H9 (cell line): ENCODE data around the gene MAGOH. TPM values are rescaled to one million over a fixed set of nuclear protein-coding genes. Genes with fewer than 3 reads are reported as not detected.

ENCODE experiments used
- DNase-seq: peaks from one replicate; pipeline ENCODE4 v3.0.0-alpha.2; 2017
- H2AFZ ChIP-seq: one replicate; pipeline ENCODE4 v1.6.1; 2013; ENCODE audit warnings: mild to moderate bottlenecking, low read length, control low read depth, moderate library complexity
- H2AK5ac ChIP-seq: 2 replicates; pipeline ENCODE4 v1.6.1; 2013; ENCODE audit warnings: low read length, control low read depth, mixed read lengths; ENCODE audit not compliant: insufficient read length
- H2BK120ac ChIP-seq: one replicate; pipeline ENCODE4 v1.6.1; 2013; ENCODE audit warnings: low read depth, mild to moderate bottlenecking, low read length, control low read depth, inconsistent platforms; ENCODE audit not compliant: poor library complexity, severe bottlenecking
- H2BK12ac ChIP-seq: 2 replicates; pipeline ENCODE4 v1.6.1; 2013; ENCODE audit warnings: low read length, control low read depth, mixed read lengths, low read depth; ENCODE audit not compliant: insufficient read length
- H2BK15ac ChIP-seq: 2 replicates; pipeline ENCODE4 v1.6.1; 2013; ENCODE audit warnings: low read depth, low read length, control low read depth
- H2BK20ac ChIP-seq: one replicate; pipeline ENCODE4 v1.6.1; 2013; ENCODE audit warnings: low read depth, mild to moderate bottlenecking, low read length, control low read depth, inconsistent platforms; ENCODE audit not compliant: poor library complexity, severe bottlenecking
- H2BK5ac ChIP-seq: 2 replicates; pipeline ENCODE4 v1.6.1; 2013; ENCODE audit warnings: low read length, control low read depth, mixed read lengths; ENCODE audit not compliant: insufficient read length
- H3K14ac ChIP-seq: 2 replicates; pipeline ENCODE4 v1.6.1; 2013; ENCODE audit warnings: low read length, control low read depth; ENCODE audit not compliant: insufficient read depth
- H3K18ac ChIP-seq: 2 replicates; pipeline ENCODE4 v1.6.1; 2013; ENCODE audit warnings: low read depth, mild to moderate bottlenecking, mixed read lengths, low read length, control low read depth; ENCODE audit not compliant: insufficient read length
- H3K23ac ChIP-seq: 2 replicates; pipeline ENCODE4 v1.6.1; 2013; ENCODE audit warnings: low read length, control low read depth, mixed read lengths, low read depth; ENCODE audit not compliant: insufficient read length
- H3K23me2 ChIP-seq: 2 replicates; pipeline ENCODE4 v1.6.1; 2013; ENCODE audit warnings: low read depth, mild to moderate bottlenecking, mixed read lengths, low read length, control low read depth; ENCODE audit not compliant: insufficient read length, poor library complexity, severe bottlenecking
- H3K27ac ChIP-seq: 2 replicates; pipeline ENCODE4 v1.5.1; 2013; ENCODE audit warnings: low read length, control low read depth, mixed read lengths, low read depth; ENCODE audit not compliant: insufficient read length
- H3K27me3 ChIP-seq: 2 replicates; pipeline ENCODE4 v1.6.1; 2013; ENCODE audit warnings: low read length, control low read depth, inconsistent platforms; ENCODE audit not compliant: insufficient read depth
- H3K4ac ChIP-seq: 2 replicates; pipeline ENCODE4 v1.6.1; 2013; ENCODE audit warnings: low read depth, mild to moderate bottlenecking, control low read depth, inconsistent platforms, low read length, moderate library complexity
- H3K4me1 ChIP-seq: 2 replicates; pipeline ENCODE4 v1.6.1; 2013; ENCODE audit warnings: low read length, control low read depth, inconsistent platforms; ENCODE audit not compliant: insufficient read depth
- H3K4me2 ChIP-seq: 2 replicates; pipeline ENCODE4 v1.6.1; 2013; ENCODE audit warnings: low read length, control low read depth, mixed read lengths; ENCODE audit not compliant: insufficient read length, insufficient read depth
- H3K56ac ChIP-seq: 2 replicates; pipeline ENCODE4 v1.6.1; 2013; ENCODE audit warnings: low read depth, mild to moderate bottlenecking, mixed read lengths, low read length, control low read depth; ENCODE audit not compliant: insufficient read length
- H3K79me1 ChIP-seq: 2 replicates; pipeline ENCODE4 v1.6.1; 2013; ENCODE audit warnings: low read depth, mild to moderate bottlenecking, moderate library complexity, low read length, control low read depth, inconsistent platforms; ENCODE audit not compliant: insufficient read depth, poor library complexity, severe bottlenecking
- H3K79me2 ChIP-seq: 2 replicates; pipeline ENCODE4 v1.6.1; 2013; ENCODE audit warnings: low read length, control low read depth, inconsistent platforms; ENCODE audit not compliant: insufficient read depth
- H3K9ac ChIP-seq: 2 replicates; pipeline ENCODE4 v1.6.1; 2013; ENCODE audit warnings: low read length, control low read depth, mixed read lengths; ENCODE audit not compliant: insufficient read length; ENCODE audit errors: extremely low read depth
- H3K9me3 ChIP-seq: one replicate; pipeline ENCODE4 v1.6.1; 2013; ENCODE audit warnings: low read depth, low read length, inconsistent platforms; ENCODE audit not compliant: control insufficient read depth
- H3T11ph ChIP-seq: one replicate; pipeline ENCODE4 v1.6.1; 2013; ENCODE audit warnings: mild to moderate bottlenecking, low read length, control low read depth, inconsistent platforms
- H4K20me1 ChIP-seq: one replicate; pipeline ENCODE4 v1.6.1; 2013; ENCODE audit not compliant: control insufficient read depth, insufficient read length, insufficient read depth
- H4K5ac ChIP-seq: 2 replicates; pipeline ENCODE4 v1.6.1; 2013; ENCODE audit warnings: low read depth, mild to moderate bottlenecking, mixed read lengths, low read length, control low read depth; ENCODE audit not compliant: insufficient read length
- H4K8ac ChIP-seq: replicated peaks from 2 replicates; pipeline ENCODE4 v1.6.1; 2013; ENCODE audit warnings: low read length, control low read depth, mixed read lengths, low read depth; ENCODE audit not compliant: insufficient read length
- H4K91ac ChIP-seq: 2 replicates; pipeline ENCODE4 v1.6.1; 2013; ENCODE audit warnings: low read depth, mild to moderate bottlenecking, moderate library complexity, mixed read lengths, low read length, control low read depth; ENCODE audit not compliant: insufficient read length
- H3K27ac Mint-ChIP-seq, 3 experiments: 2 replicates in 2 of 3; 3 replicates in 1 of 3; pipeline ENCODE4 v1.8.0; 2020 to 2021; ENCODE audit warnings: mixed read lengths in 3 of 3, mild to moderate bottlenecking in 1 of 3, moderate library complexity in 1 of 3
- H3K27me3 Mint-ChIP-seq: 2 replicates; pipeline ENCODE4 v1.8.0; 2021; ENCODE audit warnings: low read depth, mild to moderate bottlenecking, moderate library complexity, mixed read lengths
- H3K36me3 Mint-ChIP-seq, 3 experiments: 2 replicates in 2 of 3; 3 replicates in 1 of 3; pipeline ENCODE4 v1.8.0; 2020 to 2021; ENCODE audit warnings: low read depth in 3 of 3, mixed read lengths in 3 of 3; ENCODE audit not compliant: insufficient read depth in 1 of 3
- H3K4me1 Mint-ChIP-seq, 2 experiments: 2 replicates each; pipeline ENCODE4 v1.8.0; 2020; ENCODE audit warnings: mixed read lengths in 2 of 2
- H3K4me3 Mint-ChIP-seq, 2 experiments: 2 replicates in 1 of 2; 3 replicates in 1 of 2; pipeline ENCODE4 v1.8.0; 2020 to 2021; ENCODE audit warnings: mild to moderate bottlenecking in 2 of 2, mixed read lengths in 2 of 2, moderate library complexity in 1 of 2
- H3K9me3 Mint-ChIP-seq, 2 experiments: 2 replicates in 1 of 2; 3 replicates in 1 of 2; pipeline ENCODE4 v1.8.0; 2020; ENCODE audit warnings: mild to moderate bottlenecking in 2 of 2, mixed read lengths in 2 of 2, moderate library complexity in 1 of 2
- CTCF ChIP-seq: fragments of 200-600 bp; sonication (generic); conservative IDR thresholded peaks from 3 replicates; pipeline ENCODE4 v1.8.0; 2021; ENCODE audit warnings: antibody characterized with exemption, mild to moderate bottlenecking
- WGBS: extraction: QIAGEN DNeasy Blood & Tissue Kit; methylation state at CpG from one replicate; pipeline ENCODE4 v1.1.7; 2013; ENCODE audit warnings: missing lambda C conversion rate, low lambda C conversion rate, mixed read lengths; ENCODE audit not compliant: insufficient read length; ENCODE audit errors: extremely low coverage; 5-methylcytosine and 5-hydroxymethylcytosine counted together
- total RNA-seq: library from RNA; stranded (reverse); gene quantifications from 2 replicates; pipeline ENCODE4 v1.2.1, GENCODE V29; 2021

Gene MAGOH
- total RNA-seq, 1 experiment from 2014 or later: 81.2 TPM

GRCh38 chr1:53259932-53260331 lies 21.6 kb upstream of the MAGOH start:
- Mint-ChIP-seq H3K36me3 (peaks cover 52 to 94% (median 87%) of the 10 kb centered on the region in 3 experiments; a peak in 6 of 7 replicates), H3K27me3 (no peaks in the 10 kb centered on the region), H3K9me3 (no peaks in the 10 kb centered on the region), H3K4me1 (no peaks in the 10 kb centered on the region), H3K27ac (no peak overlapping the region), H3K4me3 (no peak overlapping the region)
- no peaks in the 10 kb centered on the region for H3K9me3 ChIP-seq
- H2BK120ac ChIP-seq: no peak overlapping the region
- H3K23me2 ChIP-seq: no peaks in the 10 kb centered on the region
- no peak overlapping the region for H4K8ac ChIP-seq
- no peak overlapping the region for H2AK5ac ChIP-seq
- H3K4ac ChIP-seq: no peak overlapping the region
- no peak overlapping the region for H3T11ph ChIP-seq
- no peaks in the 10 kb centered on the region for H4K20me1 ChIP-seq
- no peak overlapping the region for H2AFZ ChIP-seq
- H2BK12ac ChIP-seq: no peak overlapping the region
- H3K27me3 ChIP-seq: no peaks in the 10 kb centered on the region
- no peak overlapping the region for H3K14ac ChIP-seq
- no peaks in the 10 kb centered on the region for H3K4me1 ChIP-seq
- no peak overlapping the region for H4K5ac ChIP-seq
- no peak for DNase-seq
- H4K91ac ChIP-seq: no peak overlapping the region
- no peak overlapping the region for H2BK15ac ChIP-seq
- no peak overlapping the region for H2BK20ac ChIP-seq
- H3K27ac ChIP-seq: no peak overlapping the region
- no peak overlapping the region for H3K23ac ChIP-seq
- H3K4me2 ChIP-seq: no peak overlapping the region
- no peak overlapping the region for H3K9ac ChIP-seq
- no peaks in the 10 kb centered on the region for H3K79me2 ChIP-seq
- no peak overlapping the region for H2BK5ac ChIP-seq
- H3K18ac ChIP-seq: no peak overlapping the region
- TF ChIP-seq CTCF: no peak
- no CpG with 5 or more reads among the region's 2 CpGs for WGBS
- H3K79me1 ChIP-seq: no peaks in the 10 kb centered on the region
- no peak overlapping the region for H3K56ac ChIP-seq
